Glutamatergic neuron (in vitro differentiated cells): ENCODE results near the gene TBC1D2B. TPM values are rescaled to one million over a fixed set of nuclear protein-coding genes. Genes with fewer than 3 reads are reported as not detected.

Source experiments
- DNase-seq: peaks from one replicate; pipeline ENCODE4 v3.0.0; 2022
- H3K27ac Mint-ChIP-seq: one replicate; pipeline ENCODE4 v1.8.0; 2020; ENCODE audit warnings: mild to moderate bottlenecking, mixed read lengths, inconsistent platforms; ENCODE audit not compliant: unreplicated experiment
- H3K27me3 Mint-ChIP-seq: one replicate; pipeline ENCODE4 v1.8.0; 2020; ENCODE audit warnings: mild to moderate bottlenecking, moderate library complexity, mixed read lengths, inconsistent platforms; ENCODE audit not compliant: unreplicated experiment
- H3K36me3 Mint-ChIP-seq: one replicate; pipeline ENCODE4 v1.8.0; 2020; ENCODE audit warnings: mild to moderate bottlenecking, mixed read lengths, inconsistent platforms; ENCODE audit not compliant: unreplicated experiment
- H3K4me1 Mint-ChIP-seq: one replicate; pipeline ENCODE4 v1.8.0; 2020; ENCODE audit warnings: mild to moderate bottlenecking, low read depth, mixed read lengths, inconsistent platforms; ENCODE audit not compliant: unreplicated experiment
- H3K4me3 Mint-ChIP-seq: one replicate; pipeline ENCODE4 v1.8.0; 2020; ENCODE audit warnings: mild to moderate bottlenecking, mixed read lengths, inconsistent platforms; ENCODE audit not compliant: unreplicated experiment
- H3K9me3 Mint-ChIP-seq: one replicate; pipeline ENCODE4 v1.8.0; 2020; ENCODE audit warnings: mild to moderate bottlenecking, moderate library complexity, mixed read lengths, inconsistent platforms; ENCODE audit not compliant: unreplicated experiment
- CTCF ChIP-seq: fragments of 200-600 bp; sonication (generic); IDR thresholded peaks from one replicate; pipeline ENCODE4 v1.5.0; 2021; ENCODE audit not compliant: partially characterized antibody, unreplicated experiment
- total RNA-seq: library from RNA; stranded (reverse); fragmentation: NEBNext Ultra II Directional; extraction: Animal tissue kit (Norgen Biotek cat#: 25700); gene quantifications from one replicate; pipeline ENCODE4 v1.2.1, GENCODE V29; 2021; ENCODE audit not compliant: unreplicated experiment

The TBC1D2B gene
- total RNA-seq, 1 donor from 2014 or later = 45.3 TPM

- H3K9me3 Mint-ChIP-seq = peaks cover 6% of the 10 kb centered on the region
- peaks cover 5% of the 10 kb centered on the region for H3K4me1 Mint-ChIP-seq
- no peak overlapping the region for H3K4me3 Mint-ChIP-seq
- DNase-seq = no peak
- no peak for TF ChIP-seq CTCF
- H3K27ac Mint-ChIP-seq = no peak overlapping the region
- peaks cover 2% of the 10 kb centered on the region for H3K27me3 Mint-ChIP-seq
- H3K36me3 Mint-ChIP-seq = no peaks in the 10 kb centered on the region
Observed at GRCh38 chr15:78105476-78106241, 28.1 kb upstream of the TBC1D2B start.

- Mint-ChIP-seq H3K4me1 (peaks cover 5% of the 10 kb centered on the region), H3K27ac (peak overlapping the region; percentile 69), H3K9me3 (peaks cover 5% of the 10 kb centered on the region), H3K4me3 (peak overlapping the region; percentile 60), H3K27me3 (peaks cover 10% of the 10 kb centered on the region), H3K36me3 (peaks cover 2% of the 10 kb centered on the region)
- no peak for DNase-seq
- TF ChIP-seq CTCF = no peak
Observed at GRCh38 chr15:78104566-78105475, 27.3 kb upstream of the TBC1D2B start.

GRCh38 chr15:78104119-78104479 is 26.6 kb upstream of the TBC1D2B start:
- DNase-seq = no peak
- H3K4me3 Mint-ChIP-seq = peak overlapping the region; percentile 60
- peaks cover 5% of the 10 kb centered on the region for H3K4me1 Mint-ChIP-seq
- H3K36me3 Mint-ChIP-seq = peaks cover 5% of the 10 kb centered on the region
- peaks cover 8% of the 10 kb centered on the region for H3K9me3 Mint-ChIP-seq
- H3K27ac Mint-ChIP-seq = peak overlapping the region; percentile 69
- H3K27me3 Mint-ChIP-seq = peaks cover 10% of the 10 kb centered on the region
- no peak for TF ChIP-seq CTCF

- Mint-ChIP-seq H3K9me3 (peaks cover 8% of the 10 kb centered on the region), H3K27ac (peak overlapping the region; percentile 36), H3K4me3 (peak overlapping the region; percentile 60), H3K27me3 (peaks cover 10% of the 10 kb centered on the region), H3K36me3 (peaks cover 5% of the 10 kb centered on the region), H3K4me1 (peaks cover 5% of the 10 kb centered on the region)
- DNase-seq = no peak
- no peak for TF ChIP-seq CTCF
Observed at GRCh38 chr15:78103406-78104118, 26.1 kb upstream of the TBC1D2B start.
